NCI-H1092 (cell line): ENCODE results near the gene PIM3.

Experiments
- DNase-seq: peaks from one replicate; lab custom pipeline; 2025; lab: John Stamatoyannopoulos, UW

The PIM3 gene

DNA sequence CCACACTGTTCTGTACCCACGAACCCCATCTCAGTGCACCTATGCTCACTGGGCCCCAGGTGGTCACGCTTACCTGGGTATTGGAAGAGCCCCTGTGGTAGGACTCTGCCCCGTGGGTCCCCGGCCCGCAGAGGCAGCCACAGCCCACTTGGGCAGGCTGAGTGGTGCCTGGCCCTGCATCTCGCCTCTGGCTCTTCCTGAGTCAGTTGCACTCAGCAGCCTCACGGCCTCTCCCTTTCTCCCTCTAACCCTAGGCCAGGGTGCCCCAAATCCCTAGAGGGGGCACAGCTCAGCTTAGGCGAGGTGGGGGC, 32.4 kb upstream of the PIM3 start:
- DNase-seq = no peak

DNA sequence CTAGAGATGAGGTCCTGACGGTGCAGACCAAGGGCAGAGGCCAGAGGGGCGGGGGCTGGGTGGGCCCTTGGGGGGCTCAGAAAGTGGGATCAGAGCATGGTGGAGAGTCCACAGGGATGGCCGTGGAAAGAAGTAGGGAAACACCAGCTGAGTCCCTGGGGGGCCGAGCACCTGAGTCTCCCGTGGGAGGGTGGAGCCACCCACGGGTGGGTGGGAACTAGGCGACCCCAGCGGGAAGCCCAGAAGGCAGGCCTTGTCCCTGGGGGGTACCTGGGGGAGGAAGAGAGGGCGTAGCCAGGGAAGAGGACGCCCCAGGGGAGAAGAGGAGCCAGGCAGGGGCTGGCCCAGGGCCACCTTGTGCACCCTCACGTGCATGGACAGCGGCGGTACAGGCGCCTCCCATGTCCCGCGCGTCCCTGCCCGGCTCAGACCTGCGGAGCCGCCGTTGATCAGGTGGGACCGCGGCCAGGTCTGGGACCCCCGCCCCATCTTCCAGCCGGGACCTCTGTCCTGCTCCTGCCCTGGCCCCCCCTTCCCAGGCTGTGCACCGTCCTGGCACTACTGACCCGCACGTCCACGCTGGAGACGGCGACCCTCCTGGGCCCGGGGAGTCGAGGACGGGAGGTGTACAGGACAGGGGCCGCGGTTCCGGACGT, 31.9 kb upstream of the PIM3 start:
- DNase-seq = no peak

DNA sequence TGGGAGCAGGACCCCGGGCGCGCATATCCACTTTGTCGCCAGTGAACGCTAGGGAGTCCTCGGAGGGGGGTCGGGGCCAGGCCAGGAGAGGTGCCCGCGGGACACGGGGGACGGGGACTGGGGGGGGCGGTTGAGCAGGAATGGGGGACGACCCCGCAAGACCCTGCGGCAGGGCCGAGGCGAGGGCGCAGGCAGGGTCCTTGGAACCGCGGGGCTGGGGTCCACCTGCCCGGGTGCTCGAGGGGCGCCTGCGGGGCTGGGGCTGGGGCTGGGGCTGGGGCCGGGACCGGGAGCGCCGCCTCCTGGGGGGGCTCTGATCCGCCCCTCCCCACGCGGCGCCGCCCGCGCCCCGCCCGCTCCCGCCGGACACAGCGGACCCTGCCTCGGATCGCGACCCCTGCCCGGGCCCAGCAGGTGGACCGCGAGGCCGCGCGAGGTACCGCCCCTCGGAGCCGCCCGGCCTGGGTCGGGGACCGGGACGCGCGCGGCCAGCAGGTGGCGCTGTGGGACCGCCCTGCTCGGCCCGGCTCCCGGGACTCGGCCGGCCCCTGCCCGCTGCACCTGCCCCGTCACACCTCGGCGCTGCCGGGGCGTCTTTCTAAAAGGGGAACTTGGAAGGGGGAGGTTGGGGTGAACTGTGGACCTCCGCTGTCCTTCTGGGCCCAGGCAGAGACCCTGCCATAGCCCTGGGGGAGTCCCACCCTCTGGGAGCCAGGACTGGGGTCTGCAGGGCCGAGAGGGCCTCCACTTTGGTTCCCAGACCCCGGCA, 31.2 kb upstream of the PIM3 start:
- no peak for DNase-seq

DNA sequence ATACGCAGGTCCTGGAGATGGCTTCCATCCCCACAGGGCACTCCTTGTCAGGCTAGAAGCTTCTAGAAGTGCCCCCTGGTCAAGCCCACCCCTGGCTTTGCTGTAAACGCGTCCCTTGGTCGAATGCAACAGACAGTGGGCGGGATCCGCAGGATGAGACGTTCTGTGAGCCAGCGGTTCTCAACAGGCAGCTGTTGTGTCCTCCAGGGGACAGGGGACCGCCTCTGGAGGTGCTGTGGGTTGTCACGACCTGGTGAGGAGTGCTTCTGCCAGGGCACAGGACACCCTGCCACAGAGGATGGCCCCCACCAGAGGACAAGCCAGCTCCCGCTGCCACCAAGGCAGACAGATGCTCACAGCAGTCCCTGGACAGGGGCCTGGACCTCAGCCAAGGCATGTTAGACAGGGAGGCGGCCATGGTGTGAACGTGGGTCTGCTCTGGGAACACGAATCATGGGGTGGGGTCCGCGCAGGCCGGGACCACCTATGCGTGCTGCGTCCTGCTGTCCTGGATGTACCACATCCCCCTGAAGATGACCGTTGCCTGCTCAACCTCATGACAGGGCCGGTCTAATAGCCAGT, 30.5 kb upstream of the PIM3 start:
- DNase-seq = no peak

DNA sequence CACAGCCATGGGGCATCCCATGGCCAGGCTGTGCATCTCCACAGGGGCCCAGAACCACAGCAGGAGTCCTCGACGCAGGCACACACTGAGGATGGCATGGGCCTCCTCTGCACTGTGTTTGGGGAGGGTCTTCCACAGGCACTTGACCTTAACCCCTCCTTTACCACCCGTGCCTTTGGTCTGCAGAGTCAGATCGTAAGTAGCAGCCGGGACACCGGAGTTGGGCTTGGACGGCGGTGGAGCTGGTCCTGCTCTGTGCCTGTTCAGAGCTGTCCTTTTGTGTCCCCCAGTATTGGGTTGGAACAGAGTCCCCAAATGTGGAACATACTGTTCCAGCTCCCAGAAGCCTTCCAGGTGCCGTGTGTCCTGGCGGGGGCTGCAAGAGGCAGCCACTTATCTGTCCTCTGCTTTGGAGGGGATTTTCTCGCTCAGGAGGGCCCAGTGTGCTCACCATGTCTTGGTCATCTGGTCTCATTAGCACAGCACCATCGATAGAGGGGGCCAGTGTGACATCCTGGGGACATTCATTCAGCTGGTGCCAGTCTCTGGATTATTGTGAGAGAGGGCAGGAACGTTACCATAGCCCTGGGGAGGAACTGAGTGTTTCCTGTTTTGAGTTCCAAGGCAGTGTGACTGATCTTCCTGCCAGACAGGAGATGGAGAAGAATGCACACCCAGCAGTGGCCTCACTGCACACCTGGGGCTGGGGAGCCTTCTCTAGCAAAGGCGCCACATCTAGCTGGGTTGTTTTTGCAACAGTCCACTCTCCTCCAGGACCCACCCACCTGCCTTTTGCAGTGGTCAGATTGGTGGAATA, 29.8 kb upstream of the PIM3 start:
- no peak for DNase-seq

DNA sequence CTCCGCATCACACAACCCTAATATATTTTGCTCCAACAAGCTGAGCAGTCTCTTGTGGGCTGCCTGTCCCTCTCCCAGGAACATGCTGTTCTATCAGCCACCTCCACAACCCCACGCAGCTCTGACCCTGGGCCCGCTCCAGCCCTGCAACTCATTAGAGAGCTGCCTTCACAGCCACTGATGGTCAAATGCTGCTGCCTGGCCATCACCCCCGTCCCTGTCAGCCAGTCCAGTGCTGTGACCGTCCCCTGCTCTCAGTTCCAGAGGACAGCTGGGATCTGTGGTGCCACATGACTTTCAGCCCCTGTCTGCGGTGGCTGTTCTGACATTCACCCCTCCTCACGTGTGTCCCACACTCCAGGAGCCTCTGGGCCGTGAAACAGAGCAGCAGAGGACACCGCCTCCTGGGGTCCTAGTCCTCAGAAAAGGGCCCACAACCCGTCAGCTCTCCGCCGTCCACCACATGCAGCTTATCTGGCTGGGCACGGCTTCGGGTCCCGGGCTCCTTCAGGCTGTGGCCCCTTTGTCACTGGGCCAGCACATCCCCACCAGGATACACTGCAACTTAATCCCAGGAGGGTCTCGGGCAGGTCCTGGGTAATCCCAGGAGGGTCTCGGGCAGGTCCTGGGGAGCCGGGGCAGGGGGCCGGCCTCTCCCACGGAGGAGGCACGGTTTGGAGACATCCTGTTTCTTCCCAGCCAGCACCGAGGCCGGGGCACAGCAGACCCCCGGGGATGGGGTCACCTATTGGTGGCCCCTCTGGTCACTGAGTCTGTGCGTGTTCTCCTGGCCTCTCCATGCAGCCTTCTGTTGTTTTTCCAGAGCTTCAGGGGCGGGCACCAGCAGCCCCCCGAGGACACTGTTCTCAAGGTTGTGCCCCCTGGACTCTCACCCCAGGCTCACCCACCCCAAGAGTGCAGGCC, 27.1 kb upstream of the PIM3 start:
- no peak for DNase-seq

DNA sequence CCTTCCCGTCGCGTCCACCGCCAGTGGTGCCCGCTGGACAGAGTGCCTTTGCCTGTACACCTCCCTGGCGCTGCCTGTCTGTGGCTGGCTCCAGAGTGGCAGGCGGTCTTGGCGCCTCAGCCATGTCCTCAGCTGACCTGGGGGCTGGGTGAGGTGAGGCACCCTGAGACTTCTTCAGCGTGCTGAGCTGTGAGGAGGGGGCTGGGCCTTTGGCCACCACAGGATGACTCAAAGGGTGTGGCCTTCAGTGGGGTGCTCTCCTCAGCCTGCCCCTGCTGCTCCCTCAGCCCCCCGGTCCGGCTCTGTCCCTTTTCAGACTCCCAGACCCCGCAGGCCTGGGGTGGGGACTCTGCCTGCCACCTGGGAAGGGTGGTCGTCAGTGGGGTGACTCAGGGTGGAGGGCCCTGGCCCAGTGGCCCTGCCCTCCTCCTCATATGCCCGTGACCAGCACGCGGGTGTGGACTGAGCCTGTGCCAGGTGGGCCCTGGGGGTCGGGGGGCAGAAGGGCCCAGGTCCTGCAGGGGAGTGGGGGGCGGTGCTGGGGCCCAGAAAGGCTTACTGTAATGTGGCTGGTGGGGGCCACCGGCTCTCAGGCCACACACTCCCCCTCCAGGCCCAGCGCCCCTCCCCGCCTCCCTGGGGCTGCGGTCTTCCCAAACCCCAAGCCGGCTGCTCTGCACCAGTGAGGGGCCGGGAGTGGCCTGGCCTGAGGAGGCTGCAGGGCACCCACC, 26.2 kb upstream of the PIM3 start:
- no peak for DNase-seq

DNA sequence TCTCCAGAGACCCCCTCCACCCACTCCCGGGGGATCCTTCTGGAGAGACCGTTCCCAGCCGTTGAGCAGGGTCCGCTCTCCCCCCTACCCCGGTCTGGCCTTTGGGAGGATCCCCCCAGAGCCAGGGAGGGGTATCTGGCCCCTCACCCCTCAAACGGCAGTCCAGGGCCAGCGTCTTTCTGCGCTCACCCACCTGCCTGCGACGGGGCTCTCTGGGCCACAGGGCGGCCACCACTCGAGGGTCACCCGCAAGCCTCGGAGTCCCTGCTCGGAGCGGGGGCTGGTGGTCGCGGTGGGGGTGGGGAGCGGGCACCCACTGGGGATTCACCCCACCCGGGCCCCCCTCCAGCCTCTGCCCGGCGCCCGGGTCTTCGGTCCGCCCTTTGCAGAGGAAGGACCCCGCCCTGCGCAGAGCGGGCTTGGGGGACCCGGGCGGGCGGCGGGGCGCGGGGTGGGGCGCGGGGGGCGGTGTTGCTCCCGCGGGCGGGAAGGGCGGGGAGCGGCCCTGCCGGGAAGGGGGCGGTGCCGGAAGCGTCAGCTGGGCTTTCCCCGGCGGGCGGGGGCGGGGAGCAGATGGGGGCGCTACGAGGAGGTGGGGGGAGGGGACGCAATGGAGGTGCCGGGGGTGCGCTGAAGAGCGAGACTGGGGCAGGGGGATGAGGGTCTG, 25.5 kb upstream of the PIM3 start:
- no peak for DNase-seq

DNA sequence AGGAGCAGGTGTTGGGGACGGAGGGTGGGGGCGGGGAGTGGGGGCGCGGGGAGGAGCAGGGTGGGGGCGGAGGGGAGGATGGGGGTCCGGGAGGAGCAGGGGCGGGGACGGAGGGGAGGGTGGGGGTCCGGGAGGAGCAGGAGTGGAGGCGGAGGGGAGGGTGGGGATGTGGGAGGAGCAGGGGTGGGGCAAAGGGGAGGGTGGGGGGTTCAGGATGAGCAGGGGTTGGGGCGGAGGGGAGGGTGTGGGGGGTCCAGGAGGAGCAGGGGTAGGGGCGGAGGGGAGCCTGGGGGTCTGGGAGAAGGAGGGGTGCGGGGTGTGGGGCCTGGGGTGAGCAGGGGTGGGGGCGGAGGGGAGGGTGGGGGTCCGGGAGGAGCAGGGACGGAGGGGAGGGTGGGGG, 25.0 kb upstream of the PIM3 start:
- no peak for DNase-seq

DNA sequence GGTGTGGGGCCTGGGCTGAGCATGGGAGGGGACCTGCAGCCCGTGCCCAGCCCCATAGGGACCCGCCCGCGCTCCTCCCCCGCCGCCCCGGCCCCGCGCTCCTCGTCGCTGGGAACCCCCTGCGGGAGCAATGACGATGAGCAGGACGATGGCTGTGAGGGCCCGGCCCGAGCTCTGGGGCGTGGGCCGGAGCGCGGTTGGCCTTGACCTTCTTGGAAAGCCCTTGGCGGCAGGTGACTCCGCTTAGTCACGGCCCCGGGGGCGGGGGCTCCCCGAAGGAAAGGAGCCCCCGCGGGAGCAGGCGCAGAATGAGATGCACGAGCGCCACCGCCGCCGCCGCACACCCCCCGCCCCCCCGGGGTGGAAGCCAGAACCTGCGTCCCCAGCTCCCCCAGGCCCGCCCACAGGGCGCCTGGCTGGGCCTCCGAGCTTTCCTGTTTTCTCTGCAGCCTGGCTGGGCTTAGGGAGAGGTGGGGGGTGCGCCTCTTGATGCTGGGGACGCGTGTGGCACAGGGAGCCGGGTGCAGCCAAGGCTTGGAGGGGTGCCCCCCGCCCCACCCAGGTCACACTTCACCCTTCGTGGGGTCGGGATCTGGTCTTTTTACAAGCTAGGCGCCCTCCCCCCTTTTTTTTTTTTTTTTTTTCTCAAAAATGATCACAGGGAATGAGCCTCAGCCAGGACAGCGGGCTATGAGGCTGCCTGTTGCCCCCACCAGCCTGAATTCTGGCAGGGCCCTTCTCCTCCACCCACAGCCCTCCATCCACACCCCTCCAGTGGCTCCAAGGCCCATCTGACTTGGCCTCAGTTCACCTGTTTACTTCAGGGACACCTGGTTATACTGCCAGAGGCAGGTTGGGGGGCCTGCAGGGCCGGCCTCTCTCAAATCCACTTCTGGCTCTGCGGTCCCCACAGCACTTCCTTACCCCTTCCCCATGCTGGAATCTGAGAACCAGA, 24.3 kb upstream of the PIM3 start:
- no peak for DNase-seq

DNA sequence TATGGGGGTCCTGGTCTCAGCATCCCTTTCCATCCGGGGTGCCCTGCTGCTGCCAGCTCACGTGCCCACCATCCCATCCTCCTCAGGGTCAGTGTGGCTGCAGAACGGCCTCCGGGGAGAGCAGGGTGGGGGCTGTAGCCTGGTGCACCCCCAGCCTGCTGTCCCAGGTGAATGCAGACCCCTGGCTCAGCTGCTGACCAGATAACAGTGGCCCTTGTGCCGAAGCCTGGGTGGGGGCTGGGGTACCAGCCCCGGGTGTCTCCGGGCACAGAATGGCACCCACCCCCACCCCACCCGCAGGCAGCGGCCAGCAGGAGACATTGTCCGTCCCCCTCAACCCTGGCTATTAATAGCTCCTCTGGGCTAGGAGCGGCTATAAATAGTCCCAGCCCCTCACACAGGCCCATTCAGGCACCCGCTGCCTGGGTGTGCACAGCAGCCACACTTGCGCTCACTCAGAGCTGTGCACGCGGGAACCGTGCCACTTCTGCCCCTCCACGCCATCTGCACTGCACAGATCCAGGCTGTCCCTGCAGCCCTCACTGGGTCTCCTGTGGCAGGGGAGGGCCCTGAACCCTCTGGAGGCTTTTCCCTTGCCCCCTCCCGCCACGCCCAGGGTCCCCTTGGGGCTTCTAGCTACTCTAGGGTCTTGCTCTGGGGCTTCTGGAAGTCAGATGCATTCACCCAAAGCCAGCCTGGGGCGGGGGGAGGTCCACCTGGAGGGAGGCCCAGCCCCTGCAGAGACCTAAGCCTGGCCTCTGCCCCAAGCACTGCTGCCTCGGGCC, 23.4 kb upstream of the PIM3 start:
- no peak for DNase-seq

DNA sequence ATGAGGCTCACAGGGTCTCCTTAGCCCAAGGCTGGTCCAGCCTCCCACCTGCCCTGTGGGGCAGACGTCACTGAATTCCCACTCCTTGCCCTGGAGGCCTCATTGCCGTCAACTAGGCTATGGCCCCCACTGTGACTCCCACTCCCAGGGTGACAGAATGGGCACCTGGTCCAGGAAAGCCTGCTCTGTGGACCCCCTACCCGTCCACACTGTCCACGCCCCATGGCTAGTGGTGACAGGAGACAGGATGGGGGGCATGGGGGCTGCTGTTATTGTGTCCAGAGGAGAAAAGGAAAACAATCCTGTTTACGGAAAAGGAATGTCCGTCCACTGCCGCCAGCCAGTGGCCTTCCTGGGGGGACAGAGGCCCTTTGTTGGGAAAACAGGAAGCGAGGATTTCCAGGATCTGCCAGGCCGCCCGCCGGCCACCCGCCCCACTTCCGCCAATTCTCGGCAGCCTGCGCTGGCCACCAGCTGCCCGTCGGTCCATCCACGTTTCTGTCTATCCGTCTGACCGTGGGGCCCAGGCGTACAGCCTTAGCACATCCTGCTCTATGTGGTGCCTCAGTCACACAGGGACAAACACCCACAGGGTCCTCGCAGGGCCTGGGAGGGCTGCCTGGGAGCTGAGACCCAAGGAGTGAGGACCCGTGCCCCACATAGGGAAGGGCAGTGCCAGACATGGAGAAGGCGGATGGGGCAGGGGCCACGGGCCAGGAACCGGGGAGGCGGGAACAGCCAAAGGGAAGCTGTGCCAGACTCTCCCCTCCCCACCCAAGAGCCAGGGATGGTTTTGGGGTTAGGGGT, 22.6 kb upstream of the PIM3 start:
- DNase-seq = no peak

DNA sequence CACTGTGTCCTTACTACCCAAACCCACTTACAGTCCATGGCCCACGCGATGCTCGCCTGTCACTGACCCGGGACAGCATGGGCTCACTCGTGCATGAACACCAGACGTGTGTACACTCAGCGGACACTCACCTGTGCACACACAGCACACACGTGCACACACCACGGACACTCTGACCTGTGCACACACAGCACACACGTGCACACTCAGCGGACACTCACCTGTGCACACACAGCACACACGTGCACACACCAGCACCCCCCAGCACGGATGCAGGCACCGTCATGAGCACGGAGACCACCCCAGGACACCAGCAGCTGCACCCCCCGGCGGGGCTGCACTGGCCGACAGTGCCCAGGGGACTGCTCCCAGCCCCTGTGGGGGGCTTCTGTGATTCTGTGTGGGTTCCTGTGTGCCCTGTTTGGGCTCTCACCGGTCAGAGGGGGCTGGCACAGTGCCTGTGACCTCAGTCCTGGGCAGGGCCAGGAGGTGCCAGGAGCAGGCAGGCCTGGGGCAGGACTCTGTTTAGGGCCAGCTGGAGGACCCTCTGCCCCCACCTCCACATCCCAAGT, 21.9 kb upstream of the PIM3 start:
- DNase-seq = no peak

DNA sequence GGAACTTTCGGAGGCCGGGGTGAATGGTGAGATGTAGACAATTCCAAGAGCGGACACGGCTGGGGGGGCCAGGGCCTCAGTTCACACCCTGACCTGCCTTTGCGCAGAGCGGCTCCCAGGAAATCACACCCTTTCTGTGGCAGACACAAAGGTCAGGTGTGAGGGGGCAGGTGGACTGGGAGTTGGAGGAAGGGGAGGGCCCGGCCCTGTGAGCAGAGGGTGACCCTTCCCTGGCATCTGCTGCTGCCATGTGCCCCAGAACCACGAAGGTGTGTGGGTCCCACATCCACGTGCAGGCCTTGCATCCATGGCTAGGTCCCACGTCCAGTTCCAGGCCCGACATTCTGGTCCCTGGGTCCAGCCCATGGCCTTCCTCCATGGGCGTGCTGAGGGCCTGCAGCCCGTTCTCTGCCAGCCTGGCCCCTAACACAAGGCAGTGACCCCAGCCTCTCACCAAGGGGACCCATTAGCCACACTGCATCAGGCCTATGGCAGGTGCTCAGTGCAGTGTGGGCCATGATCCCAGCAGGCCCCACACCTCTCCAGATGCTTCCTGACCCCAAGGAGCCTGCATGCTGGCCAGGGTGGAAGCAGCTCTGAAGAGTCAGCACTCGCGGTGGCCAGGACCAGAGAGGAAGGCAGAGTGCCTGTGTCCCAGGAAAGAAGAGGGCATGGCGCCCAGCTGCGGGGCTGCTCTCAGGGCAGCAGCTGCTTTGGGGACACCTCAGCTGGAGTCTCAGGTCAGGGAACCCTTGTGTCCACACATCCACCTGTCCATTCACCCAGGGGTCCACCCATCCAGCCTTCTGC, 18.9 kb upstream of the PIM3 start:
- DNase-seq = no peak

DNA sequence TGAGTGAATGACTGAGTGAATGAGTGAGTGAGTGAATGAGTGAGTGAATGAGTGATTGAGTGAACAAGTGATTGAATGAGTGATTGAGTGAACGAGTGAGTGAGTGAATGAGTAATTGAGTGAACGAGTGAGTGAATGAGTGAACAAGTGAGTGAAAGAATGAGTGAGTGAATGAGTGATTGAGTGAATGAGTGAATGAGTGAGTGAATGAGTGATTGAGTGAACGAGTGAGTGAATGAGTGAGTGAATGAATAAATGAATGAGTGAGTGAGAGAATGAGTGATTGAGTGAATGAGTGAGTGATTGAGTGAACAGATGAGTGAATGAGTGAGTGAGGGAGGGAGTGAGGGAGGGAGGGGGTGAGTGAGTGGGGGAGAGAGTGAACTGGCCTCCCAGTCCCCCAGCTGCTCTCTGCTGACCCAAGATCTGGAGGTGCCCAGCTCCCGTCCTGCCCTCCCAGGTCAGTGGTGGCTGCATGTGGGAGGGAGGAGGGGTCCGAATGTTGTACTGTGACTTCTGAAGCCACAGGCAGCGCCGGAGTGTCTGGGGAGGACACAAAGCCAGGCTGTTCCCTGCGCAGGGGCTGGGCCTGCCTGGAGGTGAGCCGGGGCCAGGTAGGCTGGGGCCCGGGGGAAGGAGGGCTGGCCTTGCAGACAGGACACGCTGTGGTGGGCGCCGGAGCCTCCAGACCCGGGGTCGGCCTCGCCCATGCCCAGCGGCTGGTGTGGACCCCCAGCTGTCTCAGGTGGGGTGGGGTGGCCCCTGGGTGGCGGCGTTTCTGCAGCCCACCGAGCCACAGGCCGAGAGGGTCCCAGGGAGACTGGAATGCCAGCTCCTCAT, 17.8 kb upstream of the PIM3 start:
- DNase-seq = no peak

DNA sequence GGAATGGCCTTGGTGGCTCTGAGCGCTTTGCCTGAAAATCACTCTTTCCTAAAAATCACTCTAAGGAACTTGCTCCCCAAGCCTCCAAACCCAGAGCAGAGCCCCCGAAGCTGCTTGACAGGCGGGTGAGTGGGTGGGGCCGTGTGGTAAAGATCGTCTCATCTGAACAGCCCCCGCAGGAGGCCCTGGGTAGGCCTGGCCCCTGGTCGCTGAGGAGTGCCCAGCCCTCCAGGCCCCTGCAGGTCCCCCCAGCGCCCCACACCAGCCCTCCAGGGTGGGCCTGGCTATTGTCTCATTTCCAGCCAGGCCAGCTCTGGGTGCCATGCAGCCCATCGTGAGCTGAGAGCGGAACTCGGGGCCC, 17.2 kb upstream of the PIM3 start:
- DNase-seq = no peak
